GM21381 (cell line): ENCODE results near the gene SHLD3.
"Not testable (repeated sequence)": the region's sequence is repeated elsewhere in the genome, so short reads cannot be mapped to it uniquely, and the experiment has no call there.

ENCODE experiments used
- ATAC-seq: cut with Tn5 transposase; IDR thresholded peaks from one replicate; pipeline ENCODE4 v1.9.1; 2021; ENCODE audit warnings: mild to moderate bottlenecking, moderate library complexity; ENCODE audit not compliant: unreplicated experiment

Gene SHLD3

DNA sequence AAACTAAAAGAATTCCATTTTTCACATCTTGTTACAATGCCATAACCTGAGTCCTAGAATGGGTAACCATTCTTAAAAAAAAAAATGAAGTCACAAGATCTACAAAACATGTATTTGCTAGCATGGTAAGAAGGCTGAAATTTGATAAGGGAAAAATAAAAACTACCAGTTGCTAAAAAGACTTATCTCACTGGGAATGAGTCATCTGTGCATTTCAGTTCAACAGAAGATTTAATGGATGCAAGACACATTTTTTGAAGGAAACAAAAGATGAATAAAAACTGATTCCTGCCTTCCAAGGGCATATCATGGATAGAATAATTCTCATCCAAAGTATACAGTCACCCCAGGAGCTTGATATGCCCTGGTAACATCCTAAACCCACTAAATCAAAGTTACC, 49.9 kb downstream of the SHLD3 start:
- ATAC-seq = no peak

DNA sequence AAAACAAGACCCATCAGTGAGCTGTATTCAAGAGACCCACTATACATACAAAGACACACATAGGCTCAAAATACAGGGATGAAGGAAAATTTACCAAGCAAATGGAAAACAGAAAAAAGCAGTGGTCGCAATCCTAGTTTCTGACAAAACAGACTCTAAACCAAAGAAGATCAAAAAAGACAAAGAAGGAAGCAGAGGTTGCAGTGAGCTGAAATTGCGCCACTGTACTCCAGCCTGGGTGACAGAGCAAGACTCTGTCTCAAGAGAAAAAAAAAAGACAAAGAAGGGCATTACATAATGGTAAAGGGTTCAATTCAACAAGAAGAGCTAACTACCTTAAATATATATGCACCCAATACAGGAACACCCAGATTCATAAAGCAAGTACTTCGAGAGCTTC, 51.2 kb downstream of the SHLD3 start:
- ATAC-seq = not testable (repeated sequence)
